Nephron progenitor cell (in vitro differentiated cells): ENCODE data around the gene UBAC2.
"Not testable (repeated sequence)": the region's sequence is repeated elsewhere in the genome, so short reads cannot be mapped to it uniquely, and the experiment has no call there.

ENCODE experiments used
- DNase-seq: peaks from one replicate; pipeline ENCODE4 v3.0.0; 2021
- H3K27ac Mint-ChIP-seq: 2 replicates; pipeline ENCODE4 v1.8.0; 2021; ENCODE audit warnings: mild to moderate bottlenecking, moderate library complexity, mixed read lengths
- H3K27me3 Mint-ChIP-seq: 2 replicates; pipeline ENCODE4 v1.8.0; 2021; ENCODE audit warnings: mild to moderate bottlenecking, low read depth, mixed read lengths; ENCODE audit not compliant: poor library complexity
- H3K36me3 Mint-ChIP-seq: 2 replicates; pipeline ENCODE4 v1.8.0; 2021; ENCODE audit warnings: low read depth, mixed read lengths
- H3K4me1 Mint-ChIP-seq: 2 replicates; pipeline ENCODE4 v1.8.0; 2021; ENCODE audit warnings: mixed read lengths
- H3K4me3 Mint-ChIP-seq: 2 replicates; pipeline ENCODE4 v1.8.0; 2021; ENCODE audit warnings: mild to moderate bottlenecking, moderate library complexity, mixed read lengths
- H3K9me3 Mint-ChIP-seq: 2 replicates; pipeline ENCODE4 v1.8.0; 2021; ENCODE audit warnings: mild to moderate bottlenecking, moderate library complexity, mixed read lengths
- CTCF ChIP-seq: fragments of 200-600 bp; sonication (generic); IDR thresholded peaks from 2 replicates; pipeline ENCODE4 v1.5.0; 2021; ENCODE audit warnings: antibody characterized with exemption

The UBAC2 gene

GRCh38 chr13:99391781-99392469 lies 191.3 kb downstream of the UBAC2 start:
- TF ChIP-seq CTCF = no peak

GRCh38 chr13:99392470-99393135 lies 191.9 kb downstream of the UBAC2 start:
- H3K4me1 Mint-ChIP-seq = peaks cover 6% of the 10 kb centered on the region
- peak overlapping the region; percentile 40 for H3K27ac Mint-ChIP-seq
- DNase-seq = no peak
- H3K27me3 Mint-ChIP-seq = peaks cover 12% of the 10 kb centered on the region
- H3K4me3 Mint-ChIP-seq = no peak overlapping the region
- TF ChIP-seq CTCF = no peak
- H3K9me3 Mint-ChIP-seq = peaks cover 6% of the 10 kb centered on the region
- peaks cover 16% of the 10 kb centered on the region for H3K36me3 Mint-ChIP-seq

More at GRCh38 chr13:99391781-99392469, 191.3 kb downstream of the UBAC2 start:
- Mint-ChIP-seq H3K36me3 (peaks cover 22% of the 10 kb centered on the region), H3K27ac (peak overlapping the region; percentile 40), H3K9me3 (peaks cover 6% of the 10 kb centered on the region), H3K4me3 (no peak overlapping the region), H3K4me1 (peaks cover 12% of the 10 kb centered on the region), H3K27me3 (peaks cover 12% of the 10 kb centered on the region)
- no peak for DNase-seq

- H3K4me1 Mint-ChIP-seq = not testable (repeated sequence)
Observed at GRCh38 chr13:99393391-99393790, 192.7 kb downstream of the UBAC2 start.

GRCh38 chr13:99393791-99394735 lies 193.4 kb downstream of the UBAC2 start:
- Mint-ChIP-seq H3K4me3 (no peak overlapping the region), H3K27me3 (peaks cover 8% of the 10 kb centered on the region), H3K4me1 (peaks cover 11% of the 10 kb centered on the region), H3K9me3 (peaks cover 6% of the 10 kb centered on the region), H3K36me3 (peaks cover 6% of the 10 kb centered on the region), H3K27ac (no peak overlapping the region)
- TF ChIP-seq CTCF = no peak
- no peak for DNase-seq

More at GRCh38 chr13:99393391-99393790, 192.7 kb downstream of the UBAC2 start:
- not testable (repeated sequence) for H3K4me3 Mint-ChIP-seq, H3K36me3 Mint-ChIP-seq, H3K9me3 Mint-ChIP-seq, H3K27me3 Mint-ChIP-seq, DNase-seq, H3K27ac Mint-ChIP-seq

- H3K36me3 Mint-ChIP-seq = no peaks in the 10 kb centered on the region
- no peak for DNase-seq
- H3K27ac Mint-ChIP-seq = no peak overlapping the region
- peaks cover 12% of the 10 kb centered on the region for H3K4me1 Mint-ChIP-seq
- H3K27me3 Mint-ChIP-seq = peaks cover 11% of the 10 kb centered on the region
- TF ChIP-seq CTCF = no peak
- no peak overlapping the region for H3K4me3 Mint-ChIP-seq
- H3K9me3 Mint-ChIP-seq = peaks cover 12% of the 10 kb centered on the region
Observed at GRCh38 chr13:99395436-99395835, 194.8 kb downstream of the UBAC2 start.

GRCh38 chr13:99396446-99396845 lies 195.8 kb downstream of the UBAC2 start:
- Mint-ChIP-seq H3K27ac (no peak overlapping the region), H3K4me3 (no peak overlapping the region), H3K9me3 (peaks cover 17% of the 10 kb centered on the region), H3K4me1 (peaks cover 12% of the 10 kb centered on the region), H3K36me3 (no peaks in the 10 kb centered on the region), H3K27me3 (peaks cover 11% of the 10 kb centered on the region)
- no peak for TF ChIP-seq CTCF
- no peak for DNase-seq
